NCI-H2107 treated with DMSO at 0.1 percent for 48 hours (cell line): ENCODE results near the gene RNF26.

ENCODE experiments used
- DNase-seq: peaks from one replicate; lab custom pipeline; 2025; ENCODE audit not compliant: unreplicated experiment; lab: John Stamatoyannopoulos, UW

RNF26 gene

GRCh38 chr11:119369132-119369925 lies 35.0 kb downstream of the RNF26 start:
- no peak for DNase-seq

- DNase-seq: no peak
Measured at GRCh38 chr11:119370486-119371046, 36.2 kb downstream of the RNF26 start.

- no peak for DNase-seq
Measured at GRCh38 chr11:119371067-119371601, 36.8 kb downstream of the RNF26 start.

- peak; percentile 54 for DNase-seq
Measured at GRCh38 chr11:119371778-119372182, 37.5 kb downstream of the RNF26 start.

GRCh38 chr11:119372260-119373058 lies 38.1 kb downstream of the RNF26 start:
- no peak for DNase-seq

- no peak for DNase-seq
Measured at GRCh38 chr11:119373059-119373920, 39.0 kb downstream of the RNF26 start.

GRCh38 chr11:119373921-119374631 lies 39.7 kb downstream of the RNF26 start:
- DNase-seq: peak; percentile 56

- no peak for DNase-seq
Measured at GRCh38 chr11:119374632-119375336, 40.5 kb downstream of the RNF26 start.

- DNase-seq: no peak
Measured at GRCh38 chr11:119375337-119376196, 41.2 kb downstream of the RNF26 start.

- no peak for DNase-seq
Measured at GRCh38 chr11:119376197-119376847, 42.0 kb downstream of the RNF26 start.

- no peak for DNase-seq
Measured at GRCh38 chr11:119377112-119377901, 43.0 kb downstream of the RNF26 start.

GRCh38 chr11:119377961-119378667 lies 43.8 kb downstream of the RNF26 start:
- no peak for DNase-seq

GRCh38 chr11:119378851-119379465 lies 44.6 kb downstream of the RNF26 start:
- no peak for DNase-seq

- no peak for DNase-seq
Measured at GRCh38 chr11:119380160-119380826, 46.0 kb downstream of the RNF26 start.

- DNase-seq: no peak
Measured at GRCh38 chr11:119380827-119381180, 46.5 kb downstream of the RNF26 start.
